HepG2 (cell line): Measurements from ENCODE around the gene RABGGTA. TPM values are rescaled to one million over a fixed set of nuclear protein-coding genes. Genes with fewer than 3 reads are reported as not detected.
A peak's percentile ranks its signal among the peaks of the same experiment; 100 is the strongest.

Source experiments
- ASH2L ChIP-seq: fragments of 300-600, 200-600 bp; sonication (generic); IDR thresholded peaks from 2 replicates; pipeline ENCODE4 v1.7.0; 2017; ENCODE audit warnings: low read depth, mild to moderate bottlenecking, moderate library complexity, mixed read lengths, low read length; ENCODE audit not compliant: insufficient read length
- ATF7-NPFF ChIP-seq: sonication (generic); formaldehyde crosslinking; IDR thresholded peaks from 2 replicates; pipeline ENCODE4 v1.8.1; 2023; ENCODE audit warnings: mild to moderate bottlenecking, low read depth, missing genetic modification reagents, moderate library complexity
- HNRNPK ChIP-seq: fragments of 200-400 bp; formaldehyde crosslinking; IDR thresholded peaks from 2 replicates; pipeline ENCODE4 v1.6.1; 2018; ENCODE audit warnings: low read length, low read depth, moderate library complexity, mild to moderate bottlenecking; ENCODE audit not compliant: poor library complexity, severe bottlenecking
- HOXD1 ChIP-seq: sonication (generic); formaldehyde crosslinking; IDR thresholded peaks from 2 replicates; pipeline ENCODE4 v1.5.0; 2020; ENCODE audit warnings: missing genetic modification reagents
- IKZF1 ChIP-seq: fragments of 450-650 bp; IDR thresholded peaks from 2 replicates; pipeline ENCODE4 v1.7.1; 2016
- IKZF5 ChIP-seq: IDR thresholded peaks from 2 replicates; pipeline ENCODE4 v1.6.1; 2018; ENCODE audit warnings: missing genetic modification reagents, mild to moderate bottlenecking, missing compliant biosample characterization
- MLX ChIP-seq: IDR thresholded peaks from 2 replicates; pipeline ENCODE4 v1.6.1; 2016
- MYC ChIP-seq: sonication (generic); formaldehyde crosslinking; IDR thresholded peaks from 2 replicates; pipeline ENCODE4 v1.9.0; 2021; ENCODE audit warnings: missing genetic modification reagents, borderline replicate concordance
- NRL ChIP-seq: sonication (generic); formaldehyde crosslinking; IDR thresholded peaks from 2 replicates; pipeline ENCODE4 v1.5.0; 2020; ENCODE audit warnings: missing genetic modification reagents, mild to moderate bottlenecking, moderate library complexity, borderline replicate concordance
- POLR2A ChIP-seq, 2 experiments: IDR thresholded peaks; 2 replicates each; pipeline ENCODE4 v1.6.1; 2011; ENCODE audit warnings: low read depth in 2 of 2, low read length in 2 of 2, mild to moderate bottlenecking in 1 of 2, moderate library complexity in 1 of 2; ENCODE audit not compliant: insufficient read depth in 1 of 2
- RARA ChIP-seq: IDR thresholded peaks from 2 replicates; pipeline ENCODE4 v1.6.1; 2016; ENCODE audit warnings: missing genetic modification reagents, missing compliant biosample characterization
- RFX5 ChIP-seq: IDR thresholded peaks from 2 replicates; pipeline ENCODE4 v1.6.1; 2011; ENCODE audit warnings: low read depth, low read length, improper control_type of control experiment
- RFXAP ChIP-seq: sonication (generic); formaldehyde crosslinking; IDR thresholded peaks from 2 replicates; pipeline ENCODE4 v1.4.0; 2020; ENCODE audit warnings: missing genetic modification reagents, borderline replicate concordance
- STAT5B ChIP-seq: sonication (generic); formaldehyde crosslinking; IDR thresholded peaks from 2 replicates; pipeline ENCODE4 v1.4.0; 2020; ENCODE audit warnings: missing genetic modification reagents
- TAF1 ChIP-seq: sonication (generic); formaldehyde crosslinking; IDR thresholded peaks from 2 replicates; pipeline ENCODE4 v1.4.0; 2020; ENCODE audit warnings: missing genetic modification reagents
- TSC22D2 ChIP-seq: sonication (generic); formaldehyde crosslinking; IDR thresholded peaks from 2 replicates; pipeline ENCODE4 v1.5.1; 2020; ENCODE audit warnings: missing genetic modification reagents, mild to moderate bottlenecking, borderline replicate concordance
- ZBTB44 ChIP-seq: sonication (generic); formaldehyde crosslinking; IDR thresholded peaks from 2 replicates; pipeline ENCODE4 v1.4.0; 2020; ENCODE audit warnings: missing genetic modification reagents
- ZC3H4 ChIP-seq: sonication (generic); formaldehyde crosslinking; IDR thresholded peaks from 2 replicates; pipeline ENCODE4 v1.4.0; 2020; ENCODE audit warnings: missing genetic modification reagents, borderline replicate concordance
- ZFP62 ChIP-seq: sonication (generic); formaldehyde crosslinking; IDR thresholded peaks from 2 replicates; pipeline ENCODE4 v1.4.0; 2020; ENCODE audit warnings: missing genetic modification reagents
- ZNF335 ChIP-seq: sonication (generic); formaldehyde crosslinking; IDR thresholded peaks from 2 replicates; pipeline ENCODE4 v1.4.0; 2020; ENCODE audit warnings: missing genetic modification reagents
- ZNF34 ChIP-seq: sonication (generic); formaldehyde crosslinking; IDR thresholded peaks from 2 replicates; pipeline ENCODE4 v1.4.0; 2020; ENCODE audit warnings: mild to moderate bottlenecking, missing genetic modification reagents, borderline replicate concordance
- ZNF382 ChIP-seq: sonication (generic); formaldehyde crosslinking; IDR thresholded peaks from 2 replicates; pipeline ENCODE4 v1.5.0; 2020; ENCODE audit warnings: missing genetic modification reagents, mild to moderate bottlenecking, borderline replicate concordance
- ZNF503 ChIP-seq: sonication (generic); formaldehyde crosslinking; IDR thresholded peaks from 2 replicates; pipeline ENCODE4 v1.4.0; 2020; ENCODE audit warnings: missing genetic modification reagents
- ZNF557 ChIP-seq: sonication (generic); formaldehyde crosslinking; IDR thresholded peaks from 2 replicates; pipeline ENCODE4 v1.4.0; 2020; ENCODE audit warnings: missing genetic modification reagents
- ZNF660 ChIP-seq: sonication (generic); formaldehyde crosslinking; IDR thresholded peaks from 2 replicates; pipeline ENCODE4 v1.5.1; 2020; ENCODE audit warnings: mild to moderate bottlenecking, low read depth, missing genetic modification reagents, borderline replicate concordance
- ZNF672 ChIP-seq: sonication (generic); formaldehyde crosslinking; IDR thresholded peaks from 2 replicates; pipeline ENCODE4 v1.8.1; 2022; ENCODE audit warnings: missing genetic modification reagents
- ZNF713 ChIP-seq: sonication (generic); formaldehyde crosslinking; IDR thresholded peaks from 2 replicates; pipeline ENCODE4 v1.4.0; 2020; ENCODE audit warnings: mild to moderate bottlenecking, missing genetic modification reagents
- polyA plus RNA-seq, 8 experiments: library from polyadenylated mRNA; depleted of rRNA in 3 of 8; stranded (reverse) in 7 of 8; unstranded in 1 of 8; fragments of >200 nt; fragmentation: Illumina TruSeq in 4 of 8; extraction: Trizol in 4 of 8; gene quantifications; 2 replicates each; pipeline versions ENCODE4 v1.2.1 to v1.2.3, GENCODE V29; 2011 to 2016; ENCODE audit warnings: low read depth in 4 of 8, missing spikeins in 1 of 8, mixed read lengths in 1 of 8; ENCODE audit not compliant: insufficient read depth in 1 of 8
- total RNA-seq, 5 experiments: library from RNA; depleted of rRNA; stranded (reverse); fragments of >200 nt; fragmentation: Illumina TruSeq; extraction: Trizol; gene quantifications; 2 replicates each; pipeline ENCODE4 v1.2.3, GENCODE V29; 2016; ENCODE audit warnings: low read depth in 1 of 5

RABGGTA gene
- total and polyA plus RNA-seq, 2 of the 13 experiments (the other 11 are each of a cell fraction or from before 2014, with no cell fraction given): 57.9 to 90.8 TPM

- TF ChIP-seq ZNF335 (CRISPR knock-in tag): peak; percentile 96
- peak in 1 of 2 experiments; percentile 96; a peak in 2 of 4 replicates for TF ChIP-seq POLR2A (IDR thresholded peaks at IDR 0.05; ENCODE audit: insufficient read depth in 1 of 2, low read depth in 2 of 2, low read length in 2 of 2)
- peak; percentile 99 for TF ChIP-seq ZNF503 (CRISPR knock-in tag)
- TF ChIP-seq ASH2L: peak; percentile 99
- TF ChIP-seq ZC3H4 (CRISPR knock-in tag): peak; percentile 25; the same call in 1 of the 2 replicates
- peak; percentile 99 for TF ChIP-seq ZNF34 (CRISPR knock-in tag)
- TF ChIP-seq STAT5B: peak; percentile 96
- no peak for TF ChIP-seq RFX5
- TF ChIP-seq MLX (CRISPR knock-in tag): peak; percentile 90
- no peak for TF ChIP-seq IKZF1
- peak; percentile 66; the same call in 1 of the 2 replicates for TF ChIP-seq ZNF672 (CRISPR knock-in tag)
- TF ChIP-seq RARA (CRISPR knock-in tag): peak; percentile 60
- TF ChIP-seq ZFP62 (CRISPR knock-in tag): peak; percentile 96; the same call in 1 of the 2 replicates
- peak; percentile 99 for TF ChIP-seq ATF7-NPFF (CRISPR knock-in tag)
- TF ChIP-seq HNRNPK: peak; percentile 99
- TF ChIP-seq ZNF660: peak; percentile 90
- TF ChIP-seq MYC (CRISPR knock-in tag): peak; percentile 99
- peak; percentile 91 for TF ChIP-seq TSC22D2 (CRISPR knock-in tag)
- TF ChIP-seq IKZF5: peak; percentile 100
- peak; percentile 99 for TF ChIP-seq ZNF557
- no peak for TF ChIP-seq ZNF382 (CRISPR knock-in tag)
- peak; percentile 99 for TF ChIP-seq HOXD1 (CRISPR knock-in tag)
- peak; percentile 99 for TF ChIP-seq NRL (CRISPR knock-in tag)
- peak; percentile 99; the same call in 1 of the 2 replicates for TF ChIP-seq ZNF713
- peak; percentile 87 for TF ChIP-seq ZBTB44 (CRISPR knock-in tag)
- peak; percentile 90 for TF ChIP-seq TAF1 (CRISPR knock-in tag)
- peak; percentile 99 for TF ChIP-seq RFXAP (CRISPR knock-in tag)
Observed at GRCh38 chr14:24271134-24271833, at the start of gene RABGGTA (continued).
